ENCODE measurements around the gene AMPD2.
"Not testable (repeated sequence)": the region's sequence is repeated elsewhere in the genome, so short reads cannot be mapped to it uniquely, and the experiment has no call there.

The AMPD2 gene

DNA sequence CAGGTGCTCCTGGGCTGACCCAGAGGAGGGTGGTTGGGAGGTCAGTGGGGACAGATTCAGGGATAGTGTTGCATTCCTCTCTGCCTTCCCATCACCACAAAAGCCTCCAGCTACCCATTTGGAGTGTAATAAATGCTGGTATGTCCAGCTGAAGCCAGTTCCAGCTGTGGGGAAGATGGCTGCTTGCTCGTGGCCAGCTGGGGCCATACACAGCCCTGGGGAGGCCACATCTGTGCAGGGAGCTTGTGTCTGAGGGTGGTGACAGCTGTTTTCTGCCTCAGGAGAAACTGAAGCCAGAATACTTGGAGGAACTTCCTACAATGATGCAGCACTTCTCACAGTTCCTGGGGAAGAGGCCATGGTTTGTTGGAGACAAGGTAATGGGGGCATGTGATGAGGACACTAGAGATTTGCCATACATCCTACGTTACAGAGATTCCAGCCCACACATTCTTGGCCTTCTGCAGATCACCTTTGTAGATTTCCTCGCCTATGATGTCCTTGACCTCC is 39.0 kb downstream of the AMPD2 start:
- TF ChIP-seq, protein P1, sequence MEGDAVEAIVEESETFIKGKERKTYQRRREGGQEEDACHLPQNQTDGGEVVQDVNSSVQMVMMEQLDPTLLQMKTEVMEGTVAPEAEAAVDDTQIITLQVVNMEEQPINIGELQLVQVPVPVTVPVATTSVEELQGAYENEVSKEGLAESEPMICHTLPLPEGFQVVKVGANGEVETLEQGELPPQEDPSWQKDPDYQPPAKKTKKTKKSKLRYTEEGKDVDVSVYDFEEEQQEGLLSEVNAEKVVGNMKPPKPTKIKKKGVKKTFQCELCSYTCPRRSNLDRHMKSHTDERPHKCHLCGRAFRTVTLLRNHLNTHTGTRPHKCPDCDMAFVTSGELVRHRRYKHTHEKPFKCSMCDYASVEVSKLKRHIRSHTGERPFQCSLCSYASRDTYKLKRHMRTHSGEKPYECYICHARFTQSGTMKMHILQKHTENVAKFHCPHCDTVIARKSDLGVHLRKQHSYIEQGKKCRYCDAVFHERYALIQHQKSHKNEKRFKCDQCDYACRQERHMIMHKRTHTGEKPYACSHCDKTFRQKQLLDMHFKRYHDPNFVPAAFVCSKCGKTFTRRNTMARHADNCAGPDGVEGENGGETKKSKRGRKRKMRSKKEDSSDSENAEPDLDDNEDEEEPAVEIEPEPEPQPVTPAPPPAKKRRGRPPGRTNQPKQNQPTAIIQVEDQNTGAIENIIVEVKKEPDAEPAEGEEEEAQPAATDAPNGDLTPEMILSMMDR (IDR thresholded peaks at IDR 0.05; ENCODE audit: insufficient read depth, low read length, poor library complexity, severe bottlenecking) = no peak
- Histone ChIP-seq H3K27ac (ENCODE audit: low read depth, low read length) (no peak overlapping the region), H3K9me3 (ENCODE audit: insufficient read depth, low read length) (no peaks in the 10 kb centered on the region), H3K79me2 (ENCODE audit: insufficient read depth, low read length) (no peaks in the 10 kb centered on the region), H3K9ac (ENCODE audit: low read length) (no peak overlapping the region), H3F3A (ENCODE audit: insufficient read depth) (no peaks in the 10 kb centered on the region), H3K36me3 (ENCODE audit: low read length) (no peaks in the 10 kb centered on the region), H3K9me2 (replicated peaks; ENCODE audit: insufficient read depth, low read length) (no peaks in the 10 kb centered on the region), H3K4me3 (ENCODE audit: insufficient read depth, low read length, poor library complexity, severe bottlenecking) (no peak overlapping the region), H4K20me1 (ENCODE audit: low read depth, low read length) (no peaks in the 10 kb centered on the region), H3K27me3 (ENCODE audit: low read length) (no peaks in the 10 kb centered on the region), H2AFZ (ENCODE audit: low read depth, low read length, severe bottlenecking) (no peak overlapping the region), H3K4me2 (ENCODE audit: low read depth, low read length, poor library complexity, severe bottlenecking) (no peak overlapping the region)

- Histone ChIP-seq H3F3A (ENCODE audit: insufficient read depth) (no peaks in the 10 kb centered on the region), H3K4me3 (ENCODE audit: insufficient read depth, low read length, poor library complexity, severe bottlenecking) (no peak overlapping the region), H3K79me2 (ENCODE audit: insufficient read depth, low read length) (no peaks in the 10 kb centered on the region), H3K27me3 (ENCODE audit: low read length) (no peaks in the 10 kb centered on the region), H3K4me2 (ENCODE audit: low read depth, low read length, poor library complexity, severe bottlenecking) (no peak overlapping the region), H4K20me1 (ENCODE audit: low read depth, low read length) (no peaks in the 10 kb centered on the region), H3K36me3 (ENCODE audit: low read length) (no peaks in the 10 kb centered on the region), H2AFZ (ENCODE audit: low read depth, low read length, severe bottlenecking) (no peak overlapping the region), H3K9me3 (ENCODE audit: insufficient read depth, low read length) (no peaks in the 10 kb centered on the region), H3K9me2 (replicated peaks; ENCODE audit: insufficient read depth, low read length) (no peaks in the 10 kb centered on the region), H3K9ac (ENCODE audit: low read length) (no peak overlapping the region), H3K27ac (ENCODE audit: low read depth, low read length) (no peak overlapping the region)
- TF ChIP-seq, protein P1 (IDR thresholded peaks at IDR 0.05; ENCODE audit: insufficient read depth, low read length, poor library complexity, severe bottlenecking) = no peak
- TF ChIP-seq EZH2phosphoT487 (conservative IDR thresholded peaks at IDR 0.05; ENCODE audit: low read length) = no peak
Observed at GRCh38 chr1:109659145-109659544, 39.5 kb downstream of the AMPD2 start.

DNA sequence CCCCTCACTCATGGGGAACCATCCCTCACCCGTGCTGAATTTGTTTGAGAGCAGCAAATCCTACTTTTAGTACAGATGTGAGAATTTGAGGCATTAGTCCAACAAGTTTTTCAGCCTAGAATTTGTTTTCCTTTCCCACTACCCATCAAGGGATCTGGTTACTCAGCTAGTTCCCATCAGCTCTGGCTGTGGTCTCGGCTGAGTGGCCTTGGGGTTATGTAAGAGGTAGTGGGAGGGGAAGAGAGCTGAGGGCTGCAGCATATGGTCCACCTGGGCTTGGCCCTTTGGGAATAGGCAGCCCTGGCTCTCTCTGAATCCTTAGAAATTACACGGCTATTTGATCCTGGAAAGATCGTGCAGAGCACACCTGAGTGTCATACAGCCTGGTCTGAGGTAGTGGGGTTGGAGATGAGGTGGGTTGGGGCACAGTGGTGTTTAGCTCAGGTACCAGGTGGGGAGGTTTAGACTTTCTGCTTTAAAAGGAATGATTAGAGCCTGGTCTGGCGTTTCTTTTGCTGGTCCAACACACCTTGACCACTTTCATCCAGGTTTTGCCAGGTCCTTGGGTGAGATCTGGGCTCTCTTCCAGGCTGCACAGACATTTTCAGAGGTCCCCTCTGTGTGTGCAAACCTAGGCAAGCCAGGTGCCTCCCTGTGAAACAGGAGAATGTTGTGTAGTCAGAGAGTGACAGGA is 40.5 kb downstream of the AMPD2 start:
- Histone ChIP-seq H3F3A (ENCODE audit: insufficient read depth) (no peaks in the 10 kb centered on the region), H3K9me3 (ENCODE audit: insufficient read depth, low read length) (no peaks in the 10 kb centered on the region), H3K79me2 (ENCODE audit: insufficient read depth, low read length) (no peaks in the 10 kb centered on the region), H3K9me2 (replicated peaks; ENCODE audit: insufficient read depth, low read length) (no peaks in the 10 kb centered on the region), H3K9ac (ENCODE audit: low read length) (no peak overlapping the region), H3K27ac (ENCODE audit: low read depth, low read length) (no peak overlapping the region), H3K4me3 (ENCODE audit: insufficient read depth, low read length, poor library complexity, severe bottlenecking) (no peak overlapping the region), H3K4me2 (ENCODE audit: low read depth, low read length, poor library complexity, severe bottlenecking) (no peak overlapping the region), H3K36me3 (ENCODE audit: low read length) (no peaks in the 10 kb centered on the region), H2AFZ (ENCODE audit: low read depth, low read length, severe bottlenecking) (no peak overlapping the region), H4K20me1 (ENCODE audit: low read depth, low read length) (no peaks in the 10 kb centered on the region), H3K27me3 (ENCODE audit: low read length) (no peaks in the 10 kb centered on the region)
- TF ChIP-seq EZH2phosphoT487 (conservative IDR thresholded peaks at IDR 0.05; ENCODE audit: low read length) = no peak
- TF ChIP-seq, protein P1 (IDR thresholded peaks at IDR 0.05; ENCODE audit: insufficient read depth, low read length, poor library complexity, severe bottlenecking) = no peak

GRCh38 chr1:109660691-109661026 is 41.0 kb downstream of the AMPD2 start:
- not testable (repeated sequence) for H3F3A ChIP-seq (ENCODE audit: insufficient read depth); H2AFZ ChIP-seq (ENCODE audit: low read depth, low read length, severe bottlenecking); H3K27ac ChIP-seq (ENCODE audit: low read depth, low read length); H3K9ac ChIP-seq (ENCODE audit: low read length); H4K20me1 ChIP-seq (ENCODE audit: low read depth, low read length); H3K9me2 ChIP-seq (replicated peaks; ENCODE audit: insufficient read depth, low read length); H3K36me3 ChIP-seq (ENCODE audit: low read length); H3K27me3 ChIP-seq (ENCODE audit: low read length); H3K4me2 ChIP-seq (ENCODE audit: low read depth, low read length, poor library complexity, severe bottlenecking); H3K79me2 ChIP-seq (ENCODE audit: insufficient read depth, low read length); H3K9me3 ChIP-seq (ENCODE audit: insufficient read depth, low read length); H3K4me3 ChIP-seq (ENCODE audit: insufficient read depth, low read length, poor library complexity, severe bottlenecking)

Measured in SU-DHL-6 (cell line).